Activated CD4-positive, alpha-beta T cell treated with anti-CD3 and anti-CD28 coated beads, Interleukin-2, Interleukin-6, amounts not matched to agents 100 ng/mL and 50 ng/mL, durations not matched to agents 16 hours and 8 hours (primary cell): ENCODE data around the gene PAPOLB.

ENCODE experiments used
- DNase-seq: peaks from one replicate; pipeline ENCODE4 v3.0.0-alpha.2; 2020

PAPOLB gene

DNA sequence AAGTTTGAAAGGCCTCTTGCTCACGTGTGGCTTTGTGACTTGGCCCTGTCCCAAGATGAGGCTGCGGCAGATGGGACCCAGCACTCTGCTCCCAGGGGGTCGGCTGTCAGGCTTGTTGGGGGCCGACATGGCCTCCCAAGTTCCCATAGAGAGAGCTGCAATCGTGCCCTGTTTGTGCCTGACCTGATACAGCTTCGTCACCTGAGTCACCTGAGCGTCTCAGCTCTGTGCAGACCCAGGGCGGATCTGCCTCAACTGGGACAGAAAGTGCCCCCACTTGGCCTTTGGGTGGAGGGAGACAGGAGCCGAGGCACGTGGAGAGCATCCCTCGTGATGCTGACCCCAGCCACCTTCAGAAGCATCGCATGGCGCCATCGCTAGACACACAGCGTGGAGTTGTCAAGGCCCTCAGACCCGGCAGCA lies 21.7 kb downstream of the PAPOLB start:
- no peak for DNase-seq

GRCh38 chr7:4838626-4839334 lies 23.1 kb downstream of the PAPOLB start:
- DNase-seq = no peak

GRCh38 chr7:4837803-4838625 lies 23.8 kb downstream of the PAPOLB start:
- no peak for DNase-seq

DNA sequence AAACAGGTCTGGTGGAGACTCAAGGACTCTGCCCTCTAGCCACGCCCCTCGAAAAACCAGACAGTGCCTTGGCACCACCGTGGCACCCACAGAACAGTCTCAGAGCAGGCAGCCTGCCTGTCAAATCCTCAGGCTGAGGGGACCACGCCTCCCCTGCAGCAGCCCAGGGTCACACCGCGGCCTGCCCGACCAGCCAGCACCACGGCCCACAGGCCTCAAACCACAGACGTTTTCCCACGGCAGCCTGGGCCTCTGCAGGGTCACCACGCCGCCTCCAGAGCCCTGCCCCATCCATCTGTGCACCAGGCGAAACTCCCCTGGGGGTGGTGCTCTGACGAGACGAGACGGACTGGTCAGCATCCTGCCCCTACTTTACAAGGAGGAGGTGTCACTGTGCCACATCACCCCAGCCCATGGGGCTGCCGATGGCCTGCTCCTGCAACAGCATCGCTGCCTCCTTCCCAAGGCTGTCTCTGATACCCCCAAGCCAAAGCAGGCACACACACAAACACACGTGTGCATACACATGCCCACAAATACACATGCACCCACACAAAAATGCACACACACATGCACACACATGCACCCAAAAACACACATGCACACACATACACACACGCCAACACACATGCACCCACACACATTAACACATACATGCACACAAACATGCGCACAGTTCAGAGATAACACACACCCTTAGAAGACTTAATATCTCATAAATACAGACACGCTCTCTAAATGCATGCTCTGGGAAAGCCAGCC lies 24.6 kb downstream of the PAPOLB start:
- no peak for DNase-seq

GRCh38 chr7:4836206-4836661 lies 25.6 kb downstream of the PAPOLB start:
- DNase-seq = no peak

DNA sequence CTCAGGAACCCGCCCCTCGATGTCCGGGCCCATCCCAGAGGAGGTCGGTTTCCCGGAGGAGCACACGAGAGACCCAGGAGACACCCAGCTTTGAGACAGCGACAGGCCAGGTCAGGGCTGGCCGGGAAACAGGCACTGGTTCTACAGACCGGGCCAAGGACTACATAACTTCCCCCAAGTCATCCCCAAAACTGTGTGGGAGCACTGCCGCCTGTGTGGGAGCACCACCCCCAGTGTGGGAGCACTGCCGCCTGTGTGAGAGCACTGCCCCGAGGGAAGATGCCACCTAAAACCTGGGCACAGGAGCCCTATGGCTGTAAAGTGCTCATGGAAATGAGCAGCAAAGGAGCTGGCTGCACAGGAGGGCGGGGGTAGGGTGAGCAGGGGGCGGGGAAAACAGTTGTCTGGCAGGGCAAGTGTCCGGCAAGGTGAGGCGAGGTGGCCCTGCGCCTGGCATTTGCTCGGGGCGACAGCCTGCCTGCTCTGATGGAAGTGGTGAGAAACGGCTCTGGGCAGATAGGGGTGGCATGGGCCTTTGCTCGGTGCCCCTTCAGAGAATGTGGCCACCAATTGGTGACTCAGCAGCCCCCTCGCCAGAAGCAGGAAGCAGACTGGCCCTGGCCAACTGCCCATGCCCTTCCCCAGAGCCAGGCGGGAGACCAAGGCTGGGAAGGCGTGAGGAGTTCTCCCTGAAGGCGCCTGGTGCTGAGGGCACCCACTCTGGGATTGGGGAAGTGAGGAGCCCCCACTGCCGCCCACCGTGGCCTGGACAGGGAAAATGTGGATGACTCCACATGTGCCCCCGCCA lies 26.2 kb downstream of the PAPOLB start:
- DNase-seq = no peak

- DNase-seq = no peak
These were observed 27.0 kb downstream of the PAPOLB start for GRCh38 chr7:4834601-4835397.

DNA sequence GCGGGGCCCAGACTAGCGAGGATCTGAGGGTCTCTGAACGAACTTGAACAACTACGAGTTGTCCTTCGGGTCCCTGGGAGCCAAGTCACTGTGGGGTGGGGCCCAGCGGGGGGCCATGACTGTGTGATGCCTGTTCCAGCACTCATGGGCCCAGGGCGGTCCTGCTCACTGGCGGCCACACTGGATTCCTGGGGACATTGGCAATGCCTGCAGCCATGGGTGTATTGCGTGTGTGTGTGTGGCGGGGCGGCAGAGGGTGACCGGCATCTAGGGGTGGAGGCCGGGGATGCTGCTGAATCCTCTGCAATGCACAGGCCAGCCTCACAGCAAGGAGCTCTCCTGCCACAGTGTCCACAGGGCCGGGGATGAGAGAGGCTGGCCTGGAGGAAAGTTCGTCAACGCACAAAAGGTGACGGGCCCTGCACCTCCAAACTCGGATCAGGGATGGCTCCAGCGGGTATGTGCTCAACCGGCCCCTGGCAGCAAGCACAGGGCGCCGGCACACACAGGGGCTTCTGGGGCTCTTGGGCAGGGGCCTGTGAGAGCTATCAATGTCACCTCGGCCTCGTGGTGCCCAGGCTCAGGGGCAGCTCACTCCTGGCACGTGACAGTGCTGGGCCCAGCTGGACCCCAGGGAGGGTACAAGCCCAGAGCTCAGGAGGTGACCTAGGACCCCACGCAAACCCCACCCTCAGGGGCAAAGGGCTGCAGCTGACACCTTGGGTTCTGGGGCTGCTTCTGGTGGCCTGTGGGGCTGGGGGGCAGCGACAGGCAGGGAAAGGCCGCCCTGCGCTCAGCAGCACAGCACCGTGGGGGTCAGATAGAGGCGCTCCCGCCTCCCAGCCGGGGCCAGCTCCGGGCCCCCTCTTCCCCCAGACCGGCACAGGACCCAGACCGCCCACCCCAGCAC lies 27.9 kb downstream of the PAPOLB start:
- no peak for DNase-seq

DNA sequence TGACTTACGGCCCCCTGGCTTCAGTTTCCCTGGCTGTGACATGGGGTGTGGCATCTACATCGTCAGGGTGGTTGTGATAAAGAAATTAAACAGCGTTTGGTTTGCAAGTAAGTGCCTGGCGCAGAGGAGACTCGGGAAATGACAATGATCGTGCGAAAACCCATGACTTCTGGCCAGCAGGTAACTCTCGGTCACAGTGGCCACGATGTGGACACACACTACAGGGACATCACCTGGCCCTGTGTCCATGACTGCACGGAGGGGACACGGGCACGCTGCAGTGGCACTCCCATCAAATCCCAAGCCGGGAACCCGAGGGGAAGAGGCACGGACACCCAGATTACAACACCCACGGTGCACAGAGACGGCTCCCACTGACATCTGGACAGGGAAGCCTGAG lies 28.7 kb downstream of the PAPOLB start:
- DNase-seq = no peak

DNA sequence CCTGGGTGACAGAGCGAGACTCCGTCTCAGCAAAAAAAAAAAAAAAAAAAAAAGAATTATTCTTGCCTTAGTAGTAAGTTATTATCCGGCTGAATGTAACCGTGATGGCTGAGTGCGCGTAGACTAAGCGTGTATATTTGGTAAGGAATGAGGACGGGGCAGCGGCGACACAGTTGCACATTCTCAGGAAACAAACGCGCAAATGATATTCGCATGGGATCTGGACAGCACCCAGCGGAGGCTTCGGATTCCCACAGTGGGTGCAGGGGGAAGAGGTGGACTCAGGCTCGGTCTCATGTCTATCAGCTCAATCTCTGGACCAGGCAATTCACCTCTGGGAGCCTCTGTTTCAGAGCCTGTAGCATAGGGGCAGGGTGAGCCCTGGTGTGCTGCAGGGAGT lies 29.1 kb downstream of the PAPOLB start:
- DNase-seq = no peak

DNA sequence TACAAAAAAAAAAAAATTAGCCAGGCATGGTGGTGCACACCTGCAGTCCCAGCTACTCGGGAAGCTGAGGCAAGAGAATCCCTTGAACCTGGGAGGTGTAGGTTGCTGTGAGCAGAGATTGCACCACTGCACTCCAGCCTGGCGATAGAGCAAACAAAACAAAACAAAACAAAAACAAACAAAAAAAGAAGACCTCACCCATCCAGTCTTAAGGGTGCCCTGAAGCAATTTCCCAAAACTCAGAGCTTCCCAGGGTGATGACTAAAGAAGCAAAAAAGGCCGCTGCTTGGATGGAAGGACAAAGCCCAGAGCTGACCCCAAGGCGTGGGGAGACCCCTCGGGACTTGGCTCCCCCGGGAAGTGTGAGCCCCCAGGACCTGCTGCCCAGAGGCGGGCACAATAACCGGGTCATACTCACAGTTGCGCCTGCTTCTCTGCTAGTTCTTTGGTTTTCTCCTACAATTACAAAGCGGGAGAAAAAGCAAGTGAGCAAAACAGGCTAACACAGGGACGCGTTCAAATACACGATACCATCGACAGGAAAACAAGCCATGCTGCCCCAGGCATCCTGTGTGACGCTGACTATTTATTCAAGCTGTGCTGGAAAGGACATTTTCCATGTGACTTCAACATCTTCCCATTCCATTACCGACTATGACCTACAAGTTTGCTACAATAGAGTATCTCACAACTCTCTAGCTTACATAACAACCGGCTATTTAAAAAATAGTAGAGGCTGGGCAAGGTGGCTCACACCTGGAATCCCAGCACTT lies 29.9 kb downstream of the PAPOLB start:
- DNase-seq = no peak

DNA sequence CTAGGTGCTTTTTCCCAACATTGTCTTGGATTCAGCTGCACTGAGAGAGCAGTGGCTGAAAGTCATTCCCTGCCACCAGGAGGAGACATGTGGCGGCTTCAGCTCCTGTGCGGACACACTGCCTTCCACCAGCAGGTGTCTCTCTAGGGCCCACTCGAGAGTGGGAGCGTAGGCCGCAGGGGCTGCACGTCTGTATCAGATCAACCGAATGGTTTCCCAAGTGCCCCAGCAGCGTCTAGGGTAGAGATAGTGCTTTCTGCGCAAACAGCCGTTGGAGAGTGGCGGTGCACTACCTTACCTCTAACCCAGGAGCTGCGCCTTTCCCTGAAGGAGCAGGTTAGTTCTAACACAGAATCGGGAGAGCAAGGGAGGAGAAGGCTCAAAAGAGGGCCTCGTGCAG lies 31.7 kb downstream of the PAPOLB start:
- peak; percentile 74 for DNase-seq

DNA sequence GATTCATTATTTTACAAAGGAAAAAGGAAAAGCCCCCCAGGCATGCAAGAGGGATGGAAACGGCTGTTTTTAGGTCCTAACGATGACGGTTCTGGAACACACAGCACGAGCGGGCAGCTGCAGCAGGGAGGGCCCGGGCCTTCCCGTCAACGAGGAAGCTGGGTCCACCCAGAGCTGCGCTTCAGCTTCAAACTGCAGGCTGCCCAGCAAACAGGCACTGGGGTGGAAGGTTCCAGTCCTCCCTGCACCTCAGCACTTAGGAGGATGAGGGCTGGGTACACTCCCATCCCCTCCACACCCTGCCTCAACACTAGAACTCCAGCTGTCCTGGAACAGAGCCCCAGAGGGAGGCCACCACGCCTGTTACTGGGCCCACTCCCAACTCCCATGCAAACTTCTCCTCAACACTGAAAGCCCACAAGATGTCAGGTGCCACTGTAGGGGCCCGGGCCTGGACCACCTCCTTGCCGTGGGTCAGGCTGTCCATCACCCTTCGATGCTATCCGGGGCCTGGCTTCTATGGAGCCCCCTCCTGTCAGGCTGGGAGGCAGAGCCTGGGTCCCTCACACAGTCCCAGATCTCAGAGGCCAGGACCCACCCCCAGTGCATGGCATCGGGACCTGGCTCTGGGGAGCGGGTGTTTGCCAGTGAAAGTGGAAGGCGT lies 33.0 kb downstream of the PAPOLB start:
- DNase-seq = no peak

- no peak for DNase-seq
These were observed 36.7 kb downstream of the PAPOLB start for GRCh38 chr7:4825081-4825480.

DNA sequence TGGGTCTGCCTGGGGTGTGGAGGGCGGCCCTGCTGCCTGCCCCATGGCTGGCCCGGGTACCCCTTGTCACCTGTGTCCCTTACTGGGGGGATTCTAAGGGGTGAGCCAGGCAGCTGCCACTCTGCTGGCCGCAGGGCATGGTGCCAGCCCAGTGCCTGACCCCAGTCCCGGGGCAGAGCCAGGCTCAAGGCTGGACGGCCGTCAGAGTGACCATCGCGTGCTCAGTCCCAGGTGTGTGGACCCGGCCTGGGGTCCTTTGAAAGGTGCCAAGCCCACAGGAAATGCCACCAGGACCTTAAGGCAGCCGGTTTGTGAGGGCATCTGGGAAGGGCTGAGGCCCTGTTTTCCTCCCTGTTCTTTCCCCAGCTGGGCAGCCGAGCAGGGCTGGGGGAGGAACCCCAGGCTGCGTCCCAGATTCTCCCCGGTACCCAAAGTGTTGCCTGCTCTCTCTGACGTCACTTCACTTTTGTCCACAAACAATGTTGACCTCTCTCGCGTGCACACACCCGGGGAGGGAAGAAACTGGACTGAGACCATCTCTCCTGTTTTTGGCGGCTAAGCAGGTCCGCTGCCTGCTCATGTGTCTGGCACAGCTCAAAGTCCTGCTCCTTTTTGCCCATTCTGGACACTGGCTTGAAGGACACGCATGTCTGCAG lies 37.6 kb downstream of the PAPOLB start:
- no peak for DNase-seq

- no peak for DNase-seq
These were observed 38.2 kb downstream of the PAPOLB start for GRCh38 chr7:4823441-4824119.

GRCh38 chr7:4822677-4823076 lies 39.2 kb downstream of the PAPOLB start:
- no peak for DNase-seq

GRCh38 chr7:4820967-4821471 lies 40.8 kb downstream of the PAPOLB start:
- DNase-seq = no peak
